OCI-LY1 (cell line): ENCODE data around the gene JADE1.

ENCODE experiments used
- H2AFZ ChIP-seq: fragments of 200-600 bp; sonication (generic), shearing (Covaris generic); 2 replicates; pipeline ENCODE4 v1.6.0; 2014; ENCODE audit warnings: antibody characterized with exemption, mild to moderate bottlenecking, low read length
- H3F3A ChIP-seq: fragments of 200-600 bp; sonication (generic), shearing (Covaris generic); 2 replicates; pipeline ENCODE4 v1.6.0; 2014; ENCODE audit warnings: mild to moderate bottlenecking, antibody characterized with exemption, low read length, moderate library complexity; ENCODE audit not compliant: insufficient read depth
- H3K27ac ChIP-seq: fragments of 200-600 bp; sonication (generic); 2 replicates; pipeline ENCODE4 v1.5.1; 2014; ENCODE audit warnings: low read length, mixed run types, mild to moderate bottlenecking, low read depth; ENCODE audit not compliant: poor library complexity, severe bottlenecking
- H3K27me3 ChIP-seq: fragments of 200-600 bp; sonication (generic); 2 replicates; pipeline ENCODE4 v1.6.0; 2014; ENCODE audit warnings: antibody characterized with exemption, mild to moderate bottlenecking, low read length, moderate library complexity; ENCODE audit not compliant: insufficient read depth
- H3K36me3 ChIP-seq: fragments of 200-600 bp; sonication (generic); 2 replicates; pipeline ENCODE4 v1.6.1; 2014; ENCODE audit warnings: mild to moderate bottlenecking, antibody characterized with exemption, low read length, moderate library complexity, mixed read lengths; ENCODE audit not compliant: insufficient read depth
- H3K4me1 ChIP-seq: fragments of 200-600 bp; sonication (generic); 2 replicates; pipeline ENCODE4 v1.5.1; 2014; ENCODE audit warnings: mild to moderate bottlenecking, low read length, moderate library complexity; ENCODE audit not compliant: insufficient read depth, severe bottlenecking
- H3K4me2 ChIP-seq: fragments of 200-600 bp; sonication (generic), shearing (Covaris generic); 2 replicates; pipeline ENCODE4 v1.6.1; 2014; ENCODE audit warnings: low read length
- H3K4me3 ChIP-seq: fragments of 200-600 bp; sonication (generic); 2 replicates; pipeline ENCODE4 v1.5.1; 2014; ENCODE audit warnings: low read length, low read depth, mild to moderate bottlenecking, mixed read lengths; ENCODE audit not compliant: poor library complexity, severe bottlenecking
- H3K79me2 ChIP-seq: fragments of 200-600 bp; shearing (Covaris generic); 2 replicates; pipeline ENCODE4 v1.6.1; 2016; ENCODE audit warnings: mixed run types, low read length, mixed read lengths; ENCODE audit not compliant: insufficient read depth
- H3K9ac ChIP-seq: fragments of 200-600 bp; sonication (generic), shearing (Covaris generic); 2 replicates; pipeline ENCODE4 v1.6.1; 2014; ENCODE audit warnings: mild to moderate bottlenecking, low read length, mixed read lengths
- H3K9me2 ChIP-seq: fragments of 200-600 bp; sonication (generic), shearing (Covaris generic); 2 replicates; pipeline ENCODE4 v1.6.1; 2014; ENCODE audit warnings: low read depth, mild to moderate bottlenecking, low read length, mixed read lengths
- H3K9me3 ChIP-seq: fragments of 200-600 bp; shearing (Covaris generic); 2 replicates; pipeline ENCODE4 v1.6.1; 2014; ENCODE audit warnings: low read length, mixed read lengths
- H4K20me1 ChIP-seq: fragments of 200-600 bp; sonication (generic), shearing (Covaris generic); 2 replicates; pipeline ENCODE4 v1.6.0; 2016; ENCODE audit warnings: mild to moderate bottlenecking, low read length; ENCODE audit not compliant: insufficient read depth
- EZH2 ChIP-seq: fragments of 200-600 bp; sonication (generic), shearing (Covaris generic); IDR thresholded peaks from 2 replicates; pipeline ENCODE4 v1.8.0; 2017; ENCODE audit warnings: borderline replicate concordance, mixed run types, mild to moderate bottlenecking, antibody characterized with exemption, low read length, moderate library complexity, mixed read lengths
- TF ChIP-seq, protein P1 (sequence below): fragments of 200-600 bp; sonication (generic), shearing (Covaris generic); IDR thresholded peaks from 2 replicates; pipeline ENCODE4 v1.5.1; 2017; ENCODE audit warnings: mild to moderate bottlenecking, antibody characterized with exemption, low read length, moderate library complexity, mixed read lengths

JADE1 gene

DNA sequence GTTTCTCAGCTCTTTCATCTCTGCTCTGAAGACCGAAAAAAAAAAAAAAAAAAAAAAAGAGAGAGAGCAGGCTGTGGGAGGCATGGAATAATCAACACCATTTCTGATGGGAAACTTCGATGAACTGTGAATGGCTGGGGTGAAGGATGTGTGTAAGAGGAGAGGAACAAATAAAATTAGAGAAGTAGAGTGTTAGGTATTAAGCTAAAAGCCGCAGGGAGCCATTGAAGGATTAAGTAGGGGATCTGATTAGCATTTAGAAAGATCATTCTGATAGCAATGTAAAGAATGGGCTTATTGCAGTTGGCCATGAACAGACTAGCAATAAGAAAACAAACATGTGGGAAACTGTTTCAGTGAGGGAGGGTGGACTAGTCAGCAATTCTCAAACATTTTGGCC, 33.6 kb upstream of the JADE1 start:
- no peaks in the 10 kb centered on the region for H3K27me3 ChIP-seq
- H3K9ac ChIP-seq: no peak overlapping the region
- H3K4me2 ChIP-seq: no peak overlapping the region
- H3K4me1 ChIP-seq: no peaks in the 10 kb centered on the region
- no peaks in the 10 kb centered on the region for H3K36me3 ChIP-seq
- H4K20me1 ChIP-seq: no peaks in the 10 kb centered on the region
- no peak overlapping the region for H2AFZ ChIP-seq
- no peak overlapping the region for H3K27ac ChIP-seq
- H3K9me2 ChIP-seq: no peaks in the 10 kb centered on the region
- H3K79me2 ChIP-seq: no peaks in the 10 kb centered on the region
- H3K9me3 ChIP-seq: no peaks in the 10 kb centered on the region
- TF ChIP-seq, protein P1, sequence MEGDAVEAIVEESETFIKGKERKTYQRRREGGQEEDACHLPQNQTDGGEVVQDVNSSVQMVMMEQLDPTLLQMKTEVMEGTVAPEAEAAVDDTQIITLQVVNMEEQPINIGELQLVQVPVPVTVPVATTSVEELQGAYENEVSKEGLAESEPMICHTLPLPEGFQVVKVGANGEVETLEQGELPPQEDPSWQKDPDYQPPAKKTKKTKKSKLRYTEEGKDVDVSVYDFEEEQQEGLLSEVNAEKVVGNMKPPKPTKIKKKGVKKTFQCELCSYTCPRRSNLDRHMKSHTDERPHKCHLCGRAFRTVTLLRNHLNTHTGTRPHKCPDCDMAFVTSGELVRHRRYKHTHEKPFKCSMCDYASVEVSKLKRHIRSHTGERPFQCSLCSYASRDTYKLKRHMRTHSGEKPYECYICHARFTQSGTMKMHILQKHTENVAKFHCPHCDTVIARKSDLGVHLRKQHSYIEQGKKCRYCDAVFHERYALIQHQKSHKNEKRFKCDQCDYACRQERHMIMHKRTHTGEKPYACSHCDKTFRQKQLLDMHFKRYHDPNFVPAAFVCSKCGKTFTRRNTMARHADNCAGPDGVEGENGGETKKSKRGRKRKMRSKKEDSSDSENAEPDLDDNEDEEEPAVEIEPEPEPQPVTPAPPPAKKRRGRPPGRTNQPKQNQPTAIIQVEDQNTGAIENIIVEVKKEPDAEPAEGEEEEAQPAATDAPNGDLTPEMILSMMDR: no peak
- TF ChIP-seq EZH2: no peak
- H3K4me3 ChIP-seq: no peak overlapping the region
- H3F3A ChIP-seq: no peaks in the 10 kb centered on the region

DNA sequence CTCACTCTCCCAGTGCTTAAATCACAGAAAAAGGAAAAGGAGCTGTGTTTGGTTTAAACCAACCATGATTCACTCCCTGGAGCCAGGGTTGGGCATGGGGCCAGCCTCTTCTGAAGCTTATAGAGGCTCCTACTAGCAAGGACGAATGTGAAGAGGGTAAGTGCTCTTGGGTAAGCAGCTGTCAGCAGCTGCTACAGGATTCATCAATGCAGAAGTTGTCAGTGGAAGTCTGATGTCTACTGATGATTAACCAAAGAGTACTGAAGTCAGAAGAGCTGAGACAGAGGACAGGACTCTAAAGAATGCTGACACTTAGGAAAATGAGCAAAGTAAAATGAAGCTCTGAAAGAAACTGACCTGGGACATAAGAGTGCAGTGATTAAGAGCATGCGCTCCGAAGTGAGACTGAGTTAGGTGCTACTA, 32.7 kb upstream of the JADE1 start:
- no peak overlapping the region for H3K27ac ChIP-seq

DNA sequence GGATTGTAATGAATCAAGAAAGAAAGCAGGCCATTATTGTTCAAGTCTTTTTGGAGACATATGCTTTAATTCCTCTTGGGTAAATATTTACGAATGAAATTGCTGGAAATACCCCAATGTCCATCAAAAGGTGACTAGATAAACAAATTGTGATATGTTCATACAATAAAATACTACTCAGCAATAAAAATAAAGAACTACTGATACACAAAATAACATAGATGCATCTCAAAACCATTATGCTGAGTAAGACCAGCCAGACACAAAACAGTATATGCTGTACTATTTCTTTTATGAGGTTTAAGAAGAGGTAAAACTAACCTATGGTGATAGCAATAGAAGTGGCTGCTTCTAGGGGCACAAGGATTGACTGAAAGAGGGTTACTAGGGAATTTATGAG, 28.8 kb upstream of the JADE1 start:
- H3K9me2 ChIP-seq: no peaks in the 10 kb centered on the region
- H3K27me3 ChIP-seq: no peaks in the 10 kb centered on the region
- H3K4me1 ChIP-seq: no peaks in the 10 kb centered on the region
- H3F3A ChIP-seq: no peaks in the 10 kb centered on the region
- TF ChIP-seq, protein P1: no peak
- TF ChIP-seq EZH2: no peak
- H3K36me3 ChIP-seq: no peaks in the 10 kb centered on the region
- H3K9me3 ChIP-seq: no peaks in the 10 kb centered on the region
- H3K4me3 ChIP-seq: no peak overlapping the region
- H4K20me1 ChIP-seq: no peaks in the 10 kb centered on the region
- H2AFZ ChIP-seq: no peak overlapping the region
- no peak overlapping the region for H3K4me2 ChIP-seq
- no peaks in the 10 kb centered on the region for H3K79me2 ChIP-seq
- no peak overlapping the region for H3K9ac ChIP-seq
- H3K27ac ChIP-seq: no peak overlapping the region

More for the DNA sequence above, 32.7 kb upstream of the JADE1 start:
- TF ChIP-seq, protein P1: no peak
- no peak for TF ChIP-seq EZH2
- Histone ChIP-seq H3K4me2 (no peak overlapping the region), H3F3A (no peaks in the 10 kb centered on the region), H3K4me3 (no peak overlapping the region), H4K20me1 (no peaks in the 10 kb centered on the region), H3K9me3 (no peaks in the 10 kb centered on the region), H3K9me2 (no peaks in the 10 kb centered on the region), H3K4me1 (no peaks in the 10 kb centered on the region), H3K27me3 (no peaks in the 10 kb centered on the region), H3K36me3 (no peaks in the 10 kb centered on the region), H3K79me2 (no peaks in the 10 kb centered on the region), H2AFZ (no peak overlapping the region), H3K9ac (no peak overlapping the region)
